Breast epithelium (tissue), 4 donors: ENCODE measurements around the gene GPR162. TPM values are rescaled to one million over a fixed set of nuclear protein-coding genes. Genes with fewer than 3 reads are reported as not detected.
A peak's percentile ranks its signal among the peaks of the same experiment; 100 is the strongest.

Source experiments
- DNase-seq, 2 donors: peaks; one replicate each; pipeline ENCODE4 v3.0.0-alpha.2; 2019; ENCODE audit warnings: low spot score in 2 of 2
- H3K27ac ChIP-seq, 2 donors: fragments of 200-600 bp; sonication (generic) in 1 of 2; one replicate each; pipeline ENCODE4 v1.5.1; 2016 to 2019; ENCODE audit warnings: mild to moderate bottlenecking in 1 of 2
- H3K27me3 ChIP-seq, 2 donors: fragments of 200-600 bp; sonication (generic) in 1 of 2; one replicate each; pipeline versions ENCODE4 v1.5.1 to v1.6.0; 2017 to 2019; ENCODE audit warnings: control low read depth in 1 of 2, mild to moderate bottlenecking in 1 of 2
- H3K36me3 ChIP-seq: fragments of 200-600 bp; one replicate; pipeline ENCODE4 v1.5.1; 2019
- H3K4me1 ChIP-seq, 2 donors: fragments of 200-600 bp; sonication (generic); one replicate each; pipeline ENCODE4 v1.5.1; 2016 to 2019; ENCODE audit warnings: control low read depth in 1 of 2
- H3K4me3 ChIP-seq, 3 donors: fragments of 200-600 bp; sonication (generic); 1 replicate in 2 of 3; 2 replicates in 1 of 3; pipeline ENCODE4 v1.5.1; 2016 to 2019; ENCODE audit warnings: mild to moderate bottlenecking in 3 of 3, moderate library complexity in 2 of 3
- H3K9me3 ChIP-seq, 2 donors: fragments of 200-600 bp; sonication (generic) in 1 of 2; one replicate each; pipeline ENCODE4 v1.5.1; 2016 to 2019; ENCODE audit warnings: control low read depth in 1 of 2
- CTCF ChIP-seq, 3 donors: fragments of 450-650 bp; IDR thresholded peaks; one replicate each; pipeline ENCODE4 v1.5.1; 2016 to 2017; ENCODE audit warnings: antibody characterized with exemption in 3 of 3, mild to moderate bottlenecking in 3 of 3, moderate library complexity in 3 of 3
- POLR2A ChIP-seq: fragments of 450-650 bp; IDR thresholded peaks from one replicate; pipeline ENCODE4 v1.6.1; 2016; ENCODE audit warnings: antibody characterized with exemption, mild to moderate bottlenecking, moderate library complexity
- POLR2AphosphoS5 ChIP-seq, 3 donors: sonication (generic); formaldehyde crosslinking; IDR thresholded peaks; one replicate each; pipeline ENCODE4 v1.6.1; 2017; ENCODE audit warnings: antibody characterized with exemption in 3 of 3
- intact Hi-C: fragments of 100-400 bp; cut with DNase I; formaldehyde crosslinking; loops from one replicate; pipeline ENCODE4 v1.15.1; 2023; ENCODE audit warnings: low total_unique reads
- total RNA-seq, 3 donors: library from RNA; depleted of rRNA; stranded (reverse); fragments of >200 nt; gene quantifications; one replicate each; pipeline ENCODE4 v1.1.0, GENCODE V29; 2016

GPR162 gene
- total RNA-seq, 3 donors from 2014 or later, result 2.6 to 4.2 (median 4.1) TPM

GRCh38 chr12:6778574-6779550, 42.8 kb upstream of the GPR162 start:
- H3K4me1 ChIP-seq, result no peaks in the 10 kb centered on the region
- no peaks in the 10 kb centered on the region for H3K9me3 ChIP-seq
- TF ChIP-seq CTCF (IDR thresholded peaks at IDR 0.05), result peak; percentile 92 to 98 (median 98)
- no peak for TF ChIP-seq POLR2A
- TF ChIP-seq POLR2AphosphoS5 (IDR thresholded peaks at IDR 0.05), result peak; percentile 67 to 85 (median 68)
- intact Hi-C loops, result no loop called here
- peak; percentile 93 to 97 for DNase-seq
- peak overlapping the region; percentile 75 to 79 for H3K27ac ChIP-seq
- no peaks in the 10 kb centered on the region for H3K36me3 ChIP-seq
- H3K27me3 ChIP-seq, result no peaks in the 10 kb centered on the region
- peak overlapping the region; percentile 25 to 65 (median 49) for H3K4me3 ChIP-seq

- Histone ChIP-seq H3K9me3 (no peaks in the 10 kb centered on the region), H3K27ac (peak overlapping the region; percentile 75 to 79), H3K27me3 (no peaks in the 10 kb centered on the region), H3K4me1 (no peaks in the 10 kb centered on the region), H3K4me3 (no peak overlapping the region), H3K36me3 (no peaks in the 10 kb centered on the region)
- intact Hi-C loops, result no loop called here
- TF ChIP-seq CTCF (IDR thresholded peaks at IDR 0.05) (no peak), POLR2AphosphoS5 (IDR thresholded peaks at IDR 0.05) (no peak), POLR2A (no peak)
- peak in 1 of 2 donors; percentile 65 for DNase-seq
These were observed 41.8 kb upstream of the GPR162 start for GRCh38 chr12:6779708-6780432.

DNA sequence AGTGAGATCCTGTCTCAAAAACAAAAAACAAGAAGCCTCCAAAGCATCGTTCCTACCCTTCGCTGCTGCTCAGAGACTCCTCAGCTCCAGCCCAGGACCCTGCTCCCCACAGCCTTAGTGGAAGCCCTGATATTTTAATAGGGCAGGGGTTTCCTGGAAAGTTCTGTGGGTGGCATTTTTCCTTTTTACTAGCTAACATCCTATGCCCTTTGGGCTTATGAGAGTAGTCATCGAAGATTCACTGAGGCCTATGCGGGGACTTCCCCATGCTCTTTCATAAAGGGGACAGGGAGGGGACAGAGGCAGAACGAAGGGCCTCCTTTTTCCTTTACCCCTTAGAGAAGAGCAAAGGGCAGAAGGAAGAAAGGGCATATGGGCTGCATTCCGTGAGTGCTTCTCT, 41.0 kb upstream of the GPR162 start:
- TF ChIP-seq POLR2AphosphoS5 (IDR thresholded peaks at IDR 0.05), result no peak
- TF ChIP-seq CTCF (IDR thresholded peaks at IDR 0.05), result no peak
- H3K36me3 ChIP-seq, result no peaks in the 10 kb centered on the region
- intact Hi-C loops, result no loop called here

DNA sequence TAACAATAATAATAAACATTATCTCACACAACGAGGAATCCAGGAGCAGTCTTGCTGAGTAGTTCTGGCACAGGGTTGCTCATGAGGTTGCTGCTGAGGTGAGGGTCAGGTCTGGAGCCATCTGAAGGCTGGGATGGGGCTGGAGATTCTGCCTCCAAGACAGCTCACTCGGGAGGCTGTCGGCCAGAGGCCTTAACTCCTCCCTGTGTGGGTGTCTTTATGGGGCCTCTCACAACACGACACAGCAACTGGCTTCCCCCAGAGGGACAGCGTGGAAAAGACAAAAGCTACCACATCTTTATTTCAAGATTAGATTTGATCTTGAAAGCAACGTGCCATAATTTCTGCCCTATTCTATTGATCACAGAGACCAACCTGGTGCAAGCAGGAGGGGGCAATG, 39.5 kb upstream of the GPR162 start:
- intact Hi-C loops, result no loop called here
- DNase-seq, result no peak
- Histone ChIP-seq H3K36me3 (no peaks in the 10 kb centered on the region), H3K4me1 (no peaks in the 10 kb centered on the region), H3K27ac (no peak overlapping the region), H3K9me3 (no peaks in the 10 kb centered on the region), H3K4me3 (no peak overlapping the region), H3K27me3 (no peaks in the 10 kb centered on the region)
- no peak for TF ChIP-seq CTCF (IDR thresholded peaks at IDR 0.05)
- no peak for TF ChIP-seq POLR2AphosphoS5 (IDR thresholded peaks at IDR 0.05)
- TF ChIP-seq POLR2A, result no peak

More for the DNA sequence above, 41.0 kb upstream of the GPR162 start:
- H3K27ac ChIP-seq, result peak overlapping the region; percentile 26 to 79
- H3K4me1 ChIP-seq, result no peaks in the 10 kb centered on the region
- no peak overlapping the region for H3K4me3 ChIP-seq
- no peak for DNase-seq
- H3K9me3 ChIP-seq, result no peaks in the 10 kb centered on the region
- no peaks in the 10 kb centered on the region for H3K27me3 ChIP-seq
